ENCODE results near the gene BCAS3. TPM values are rescaled to one million over a fixed set of nuclear protein-coding genes. Genes with fewer than 3 reads are reported as not detected.
"Not testable (repeated sequence)": the region's sequence is repeated elsewhere in the genome, so short reads cannot be mapped to it uniquely, and the experiment has no call there.

The BCAS3 gene
- total RNA-seq, 1 donor from 2014 or later, result 30.5 TPM

DNA sequence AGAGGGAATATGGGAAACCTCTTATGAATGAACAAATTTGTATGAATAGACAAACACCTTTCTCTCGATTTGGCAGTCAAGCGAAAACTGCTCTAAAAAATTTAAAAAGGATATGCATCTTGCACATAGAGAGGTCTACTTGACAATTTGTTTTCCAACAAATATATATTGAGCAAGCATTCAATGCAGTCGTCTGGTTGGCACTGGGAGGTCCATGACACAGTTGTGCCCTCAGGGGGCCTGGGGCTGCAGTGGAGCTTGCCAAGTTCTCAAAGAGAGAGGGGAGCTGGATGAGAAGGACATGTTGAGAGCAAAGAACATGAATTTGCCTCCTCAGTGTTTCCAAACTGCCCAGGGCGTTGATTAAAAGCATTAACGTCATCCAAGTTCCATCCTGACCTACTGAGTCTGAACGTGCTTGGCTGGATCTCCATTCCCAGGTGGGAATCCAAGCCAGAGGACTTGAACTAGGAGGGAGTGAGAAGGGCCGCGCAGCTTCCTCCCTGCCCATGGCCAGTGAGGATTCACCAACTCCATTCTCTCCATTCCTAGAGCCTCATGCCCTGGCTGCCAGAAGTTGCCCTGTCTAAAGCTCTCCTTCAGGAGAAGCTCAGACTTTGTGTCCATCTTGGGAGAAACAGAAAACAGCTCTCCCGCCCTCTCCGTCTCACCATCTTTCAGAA, 746.5 kb downstream of the BCAS3 start:
- TF ChIP-seq, protein P1, sequence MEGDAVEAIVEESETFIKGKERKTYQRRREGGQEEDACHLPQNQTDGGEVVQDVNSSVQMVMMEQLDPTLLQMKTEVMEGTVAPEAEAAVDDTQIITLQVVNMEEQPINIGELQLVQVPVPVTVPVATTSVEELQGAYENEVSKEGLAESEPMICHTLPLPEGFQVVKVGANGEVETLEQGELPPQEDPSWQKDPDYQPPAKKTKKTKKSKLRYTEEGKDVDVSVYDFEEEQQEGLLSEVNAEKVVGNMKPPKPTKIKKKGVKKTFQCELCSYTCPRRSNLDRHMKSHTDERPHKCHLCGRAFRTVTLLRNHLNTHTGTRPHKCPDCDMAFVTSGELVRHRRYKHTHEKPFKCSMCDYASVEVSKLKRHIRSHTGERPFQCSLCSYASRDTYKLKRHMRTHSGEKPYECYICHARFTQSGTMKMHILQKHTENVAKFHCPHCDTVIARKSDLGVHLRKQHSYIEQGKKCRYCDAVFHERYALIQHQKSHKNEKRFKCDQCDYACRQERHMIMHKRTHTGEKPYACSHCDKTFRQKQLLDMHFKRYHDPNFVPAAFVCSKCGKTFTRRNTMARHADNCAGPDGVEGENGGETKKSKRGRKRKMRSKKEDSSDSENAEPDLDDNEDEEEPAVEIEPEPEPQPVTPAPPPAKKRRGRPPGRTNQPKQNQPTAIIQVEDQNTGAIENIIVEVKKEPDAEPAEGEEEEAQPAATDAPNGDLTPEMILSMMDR (conservative IDR thresholded peaks at IDR 0.05), result no peak
- Mint-ChIP-seq H3K27ac (ENCODE audit: unreplicated experiment) (no peak overlapping the region), H3K36me3 (ENCODE audit: low read depth) (no peaks in the 10 kb centered on the region), H3K27me3 (ENCODE audit: low read depth) (peaks cover 39% of the 10 kb centered on the region), H3K9me3 (no peaks in the 10 kb centered on the region), H3K4me1 (peaks cover 6% of the 10 kb centered on the region), H3K4me3 (no peak overlapping the region)
- DNase-seq (ENCODE audit: low read depth, low spot score), result no peak

DNA sequence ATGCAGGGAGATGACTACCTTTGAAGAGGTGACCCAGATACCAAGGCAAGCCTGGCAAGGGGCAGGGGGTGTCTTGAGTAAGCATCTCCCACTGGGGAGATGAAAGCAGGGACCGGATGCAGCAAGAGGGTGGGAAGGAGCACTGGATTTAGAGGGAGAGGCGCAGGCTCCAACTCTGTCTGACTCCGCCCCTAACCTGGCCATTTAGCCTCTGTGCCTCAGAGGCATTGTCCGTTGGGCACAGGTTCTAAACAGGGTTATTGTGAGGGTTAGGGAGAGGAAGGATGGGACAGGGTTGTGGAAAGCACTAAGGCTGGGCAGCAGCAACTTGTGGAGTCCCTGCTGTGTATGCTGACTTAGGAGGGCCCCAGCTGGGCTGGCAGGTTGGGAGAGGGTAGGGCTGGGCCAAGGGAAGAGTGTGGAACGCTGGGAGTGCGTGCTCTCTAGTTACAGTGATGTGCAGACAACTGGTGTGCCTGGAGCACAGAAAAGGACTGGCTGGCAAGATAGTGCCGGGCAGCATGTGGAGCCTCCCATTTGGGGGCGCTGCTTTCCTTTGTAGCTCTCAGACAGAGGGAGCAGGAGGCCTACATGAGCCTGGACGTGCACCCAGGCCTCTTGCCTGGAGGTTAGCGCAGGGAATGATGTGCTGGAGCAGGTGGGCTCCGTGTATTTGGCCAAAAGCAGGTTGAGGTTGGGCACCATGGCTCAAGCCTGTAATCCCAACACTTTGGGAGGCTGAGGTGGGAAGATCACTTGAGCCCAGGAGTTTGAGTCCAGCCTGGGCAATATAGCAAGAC, 748.2 kb downstream of the BCAS3 start:
- Mint-ChIP-seq H3K36me3 (ENCODE audit: low read depth) (no peaks in the 10 kb centered on the region), H3K27me3 (ENCODE audit: low read depth) (peaks cover 38% of the 10 kb centered on the region), H3K27ac (ENCODE audit: unreplicated experiment) (no peak overlapping the region), H3K9me3 (no peaks in the 10 kb centered on the region), H3K4me3 (no peak overlapping the region), H3K4me1 (no peaks in the 10 kb centered on the region)
- TF ChIP-seq, protein P1 (conservative IDR thresholded peaks at IDR 0.05), result no peak
- no peak for DNase-seq (ENCODE audit: low read depth, low spot score)

DNA sequence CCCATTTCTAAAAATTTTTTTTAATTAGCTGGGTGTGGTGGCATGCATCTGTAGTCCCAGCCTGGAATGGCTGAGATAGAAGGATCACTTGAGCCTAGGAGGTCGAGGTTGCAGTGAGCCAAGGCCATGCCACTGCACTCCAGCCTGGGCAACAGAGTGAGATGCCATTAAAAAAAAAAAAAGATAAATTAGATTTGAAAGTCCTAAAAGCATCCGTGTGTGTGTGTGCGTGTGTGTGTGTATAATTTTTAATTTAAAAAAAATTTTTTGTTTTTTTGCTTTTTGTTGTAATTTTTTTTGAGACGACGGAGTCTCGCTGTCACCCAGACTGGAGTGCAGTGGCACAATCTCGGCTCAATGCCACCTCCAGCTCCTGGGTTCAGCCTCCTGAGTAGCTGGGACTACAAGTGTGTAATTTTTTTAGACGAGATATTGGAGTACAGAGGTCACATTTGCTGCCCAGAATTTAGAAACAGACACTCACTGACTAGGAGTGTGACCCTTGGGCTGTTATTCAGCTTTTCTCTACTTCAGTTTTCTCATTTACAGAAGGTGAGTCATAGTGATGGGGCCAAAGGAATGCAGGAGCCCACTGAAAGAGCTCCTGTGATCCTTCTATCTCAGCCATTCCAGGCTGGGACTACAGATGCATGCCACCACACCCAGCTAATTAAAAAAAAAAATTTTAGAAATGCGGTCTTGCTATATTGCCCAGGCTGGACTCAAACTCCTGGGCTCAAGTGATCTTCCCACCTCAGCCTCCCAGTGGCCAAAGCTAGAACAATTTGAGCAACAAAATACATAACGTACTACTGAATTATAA, 749.0 kb downstream of the BCAS3 start:
- Mint-ChIP-seq H3K27ac (ENCODE audit: unreplicated experiment) (no peak overlapping the region), H3K36me3 (ENCODE audit: low read depth) (no peaks in the 10 kb centered on the region), H3K4me3 (no peak overlapping the region), H3K4me1 (no peaks in the 10 kb centered on the region), H3K27me3 (ENCODE audit: low read depth) (peaks cover 30% of the 10 kb centered on the region), H3K9me3 (no peaks in the 10 kb centered on the region)
- no peak for DNase-seq (ENCODE audit: low read depth, low spot score)
- TF ChIP-seq, protein P1 (conservative IDR thresholded peaks at IDR 0.05), result no peak

DNA sequence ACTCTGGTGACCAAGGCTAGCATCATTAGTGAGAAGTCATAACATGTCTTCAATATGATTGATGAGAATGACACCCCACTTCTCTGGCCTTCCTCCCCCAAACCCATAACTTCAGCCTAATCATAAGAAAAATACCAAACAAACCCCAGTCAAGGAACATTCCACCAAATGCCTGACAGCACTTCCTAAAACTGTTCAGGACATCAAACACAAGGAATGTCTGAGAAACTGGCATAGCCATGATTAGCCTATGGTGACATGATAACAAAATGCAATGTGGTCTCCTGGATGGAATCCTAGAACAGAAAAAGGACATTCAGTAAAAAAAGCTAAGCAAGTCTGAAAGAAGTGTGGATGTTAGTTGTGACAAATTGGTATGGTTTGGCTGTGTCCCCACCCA, 749.9 kb downstream of the BCAS3 start:
- no peak overlapping the region for H3K27ac Mint-ChIP-seq (ENCODE audit: unreplicated experiment)
- no peaks in the 10 kb centered on the region for H3K36me3 Mint-ChIP-seq (ENCODE audit: low read depth)
- no peak for DNase-seq (ENCODE audit: low read depth, low spot score)
- TF ChIP-seq, protein P1 (conservative IDR thresholded peaks at IDR 0.05), result no peak
- no peak overlapping the region for H3K4me3 Mint-ChIP-seq
- H3K4me1 Mint-ChIP-seq, result no peaks in the 10 kb centered on the region
- H3K9me3 Mint-ChIP-seq, result no peaks in the 10 kb centered on the region
- H3K27me3 Mint-ChIP-seq (ENCODE audit: low read depth), result peaks cover 21% of the 10 kb centered on the region

DNA sequence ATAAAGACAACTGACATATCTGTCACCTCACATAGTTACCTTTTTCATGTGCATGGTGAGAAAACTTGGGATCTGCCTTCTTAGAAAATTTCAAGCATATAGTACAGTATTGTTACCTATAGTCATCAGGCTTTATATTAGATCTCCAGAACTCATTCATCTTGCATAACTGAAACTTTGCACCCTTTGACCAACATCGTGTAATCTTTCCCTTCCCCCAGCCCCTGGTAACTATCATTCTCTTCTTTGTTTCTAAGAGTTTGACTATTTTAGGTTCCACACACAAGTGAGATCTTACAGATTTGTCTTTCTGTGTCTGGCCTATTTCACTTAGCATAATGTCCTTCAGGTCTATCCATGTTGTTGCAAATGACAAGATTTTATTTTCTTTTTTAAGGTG, 751.6 kb downstream of the BCAS3 start:
- H3K27ac Mint-ChIP-seq (ENCODE audit: unreplicated experiment), result no peak overlapping the region
- no peak overlapping the region for H3K4me3 Mint-ChIP-seq
- no peaks in the 10 kb centered on the region for H3K36me3 Mint-ChIP-seq (ENCODE audit: low read depth)
- H3K9me3 Mint-ChIP-seq, result peaks cover 7% of the 10 kb centered on the region
- DNase-seq (ENCODE audit: low read depth, low spot score), result no peak
- no peaks in the 10 kb centered on the region for H3K4me1 Mint-ChIP-seq
- TF ChIP-seq, protein P1 (conservative IDR thresholded peaks at IDR 0.05), result no peak
- H3K27me3 Mint-ChIP-seq (ENCODE audit: low read depth), result peaks cover 11% of the 10 kb centered on the region

DNA sequence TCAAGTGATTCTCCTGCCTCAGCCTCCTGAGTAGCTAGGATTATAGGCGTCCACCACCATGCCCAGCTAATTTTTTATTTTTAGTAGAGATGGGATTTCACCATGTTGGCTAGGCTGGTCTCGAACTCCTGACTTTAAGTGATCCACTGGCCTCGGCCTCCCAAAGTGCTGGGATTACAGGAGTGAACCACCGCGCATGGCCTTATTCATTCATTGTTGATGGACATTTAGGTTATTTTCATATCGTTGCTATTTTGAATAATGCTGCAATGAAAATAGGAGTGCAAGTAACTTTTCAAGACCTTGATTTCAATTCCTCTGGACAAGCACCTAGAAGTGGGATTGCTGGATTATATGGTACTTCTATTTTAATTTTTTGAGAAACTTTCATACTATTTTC, 752.2 kb downstream of the BCAS3 start:
- H3K27ac Mint-ChIP-seq (ENCODE audit: unreplicated experiment); DNase-seq (ENCODE audit: low read depth, low spot score); H3K36me3 Mint-ChIP-seq (ENCODE audit: low read depth); H3K4me1 Mint-ChIP-seq; H3K4me3 Mint-ChIP-seq: not testable (repeated sequence)
- H3K9me3 Mint-ChIP-seq, result peaks cover 11% of the 10 kb centered on the region
- peaks cover 14% of the 10 kb centered on the region for H3K27me3 Mint-ChIP-seq (ENCODE audit: low read depth)
